ENCODE results near the gene ITGB5.

ITGB5 gene, protein sequence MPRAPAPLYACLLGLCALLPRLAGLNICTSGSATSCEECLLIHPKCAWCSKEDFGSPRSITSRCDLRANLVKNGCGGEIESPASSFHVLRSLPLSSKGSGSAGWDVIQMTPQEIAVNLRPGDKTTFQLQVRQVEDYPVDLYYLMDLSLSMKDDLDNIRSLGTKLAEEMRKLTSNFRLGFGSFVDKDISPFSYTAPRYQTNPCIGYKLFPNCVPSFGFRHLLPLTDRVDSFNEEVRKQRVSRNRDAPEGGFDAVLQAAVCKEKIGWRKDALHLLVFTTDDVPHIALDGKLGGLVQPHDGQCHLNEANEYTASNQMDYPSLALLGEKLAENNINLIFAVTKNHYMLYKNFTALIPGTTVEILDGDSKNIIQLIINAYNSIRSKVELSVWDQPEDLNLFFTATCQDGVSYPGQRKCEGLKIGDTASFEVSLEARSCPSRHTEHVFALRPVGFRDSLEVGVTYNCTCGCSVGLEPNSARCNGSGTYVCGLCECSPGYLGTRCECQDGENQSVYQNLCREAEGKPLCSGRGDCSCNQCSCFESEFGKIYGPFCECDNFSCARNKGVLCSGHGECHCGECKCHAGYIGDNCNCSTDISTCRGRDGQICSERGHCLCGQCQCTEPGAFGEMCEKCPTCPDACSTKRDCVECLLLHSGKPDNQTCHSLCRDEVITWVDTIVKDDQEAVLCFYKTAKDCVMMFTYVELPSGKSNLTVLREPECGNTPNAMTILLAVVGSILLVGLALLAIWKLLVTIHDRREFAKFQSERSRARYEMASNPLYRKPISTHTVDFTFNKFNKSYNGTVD

DNA sequence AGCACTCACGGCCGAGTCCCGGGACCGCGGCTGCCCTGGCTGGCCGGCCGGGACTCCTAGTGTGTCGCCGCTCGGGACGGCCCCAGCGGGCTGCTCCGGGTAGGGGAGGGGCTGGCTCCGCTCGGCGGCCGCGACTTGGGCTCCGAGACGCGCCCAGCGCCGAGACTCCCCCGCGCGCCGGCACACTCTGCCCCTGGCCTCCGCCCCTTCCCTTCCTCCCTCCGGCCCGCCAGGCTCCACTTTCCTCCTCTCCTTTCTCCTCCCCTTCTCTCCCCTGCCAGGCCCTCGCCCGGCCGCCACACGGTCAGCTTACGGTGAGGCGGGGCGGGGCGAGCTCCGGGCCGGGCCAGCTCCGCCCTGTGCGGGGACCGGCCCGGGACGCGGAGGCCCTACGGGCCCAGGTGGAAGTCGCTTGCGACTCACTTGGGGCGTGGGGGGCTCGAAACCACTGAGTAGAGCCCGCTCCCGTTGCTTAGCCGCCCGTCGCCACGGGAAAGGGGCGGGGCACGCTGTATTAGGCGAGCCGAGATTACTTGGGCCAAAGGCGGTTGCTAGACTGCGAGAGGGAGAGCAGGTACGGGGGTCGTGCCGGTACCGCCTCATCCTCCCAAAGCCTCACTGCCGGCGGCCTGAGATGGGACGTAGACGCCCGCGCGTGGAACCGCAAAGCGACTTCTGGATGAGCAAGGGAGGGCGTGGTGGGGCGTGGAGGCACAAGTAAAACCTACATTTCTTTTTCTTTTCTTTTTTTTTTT is at the start of gene ITGB5:
Gene ITGB5, minus strand, starts transcription at position 189 of the 755 bp plus-strand sequence. CDS start 365 bp downstream, outside the sequence.
- no peak for DNase-seq (ENCODE audit: low read depth)

DNA sequence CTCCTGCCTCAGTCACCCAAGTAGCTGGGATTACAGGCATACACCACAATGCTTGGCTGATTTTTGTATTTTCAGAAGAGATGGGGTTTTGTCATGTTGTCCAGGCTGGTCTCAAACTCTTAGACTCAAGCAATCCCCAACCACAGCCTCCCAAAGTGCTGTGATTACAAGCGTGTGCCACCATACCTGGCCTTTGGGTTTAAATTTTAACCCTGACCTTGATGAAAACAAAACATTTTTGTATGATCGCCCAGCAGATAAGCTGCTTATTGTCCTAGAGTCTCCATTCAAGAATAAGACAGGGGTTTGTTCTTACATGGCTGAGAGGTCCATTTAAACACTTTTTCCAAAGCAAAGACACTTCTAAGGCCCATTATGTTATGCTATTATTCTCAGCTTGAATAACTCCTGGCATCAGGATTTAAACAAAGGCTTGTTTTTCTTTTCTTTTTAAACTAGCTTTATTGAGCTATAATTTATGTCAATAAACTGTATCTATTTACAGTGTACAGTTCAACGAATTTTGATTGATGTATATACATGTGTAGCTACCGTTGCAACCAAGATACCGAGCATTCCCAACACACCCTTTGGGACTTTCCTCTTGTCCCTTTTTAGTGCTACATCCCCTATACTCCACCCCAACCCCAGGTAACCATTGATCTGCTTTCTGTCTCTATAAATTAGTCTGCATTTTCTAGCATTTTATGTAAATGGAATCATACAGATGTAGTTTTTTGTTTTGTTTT is 48.8 kb upstream of the ITGB5 start:
- no peak for DNase-seq (ENCODE audit: low read depth)

DNA sequence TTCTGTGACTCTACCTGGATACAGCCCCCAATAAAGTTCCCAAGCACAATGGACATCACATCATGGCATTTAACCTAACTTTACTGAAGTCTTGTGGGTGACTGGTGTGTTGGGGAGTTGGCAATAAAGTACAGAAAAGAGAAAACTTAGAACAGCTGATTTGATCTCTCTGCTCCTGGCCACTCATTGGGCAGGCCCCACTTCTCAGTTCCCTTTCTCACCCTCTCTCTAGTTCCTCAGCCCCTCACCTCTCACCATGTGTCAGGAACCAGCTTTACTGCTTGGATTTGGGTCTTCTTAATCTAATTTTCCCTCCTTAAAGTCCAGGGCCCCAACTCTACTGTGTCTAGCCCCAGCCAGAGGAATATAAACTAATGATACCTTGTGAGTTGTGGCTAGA is 48.1 kb upstream of the ITGB5 start:
- DNase-seq (ENCODE audit: low read depth), result no peak

GRCh38 chr3:124934577-124934976 is 47.4 kb upstream of the ITGB5 start, which contains the start of gene MUC13:
Gene MUC13 (minus strand): TSS chr3:124934751. CDS start chr3:124934712, 39 bp downstream.
- no peak for DNase-seq (ENCODE audit: low read depth)

DNA sequence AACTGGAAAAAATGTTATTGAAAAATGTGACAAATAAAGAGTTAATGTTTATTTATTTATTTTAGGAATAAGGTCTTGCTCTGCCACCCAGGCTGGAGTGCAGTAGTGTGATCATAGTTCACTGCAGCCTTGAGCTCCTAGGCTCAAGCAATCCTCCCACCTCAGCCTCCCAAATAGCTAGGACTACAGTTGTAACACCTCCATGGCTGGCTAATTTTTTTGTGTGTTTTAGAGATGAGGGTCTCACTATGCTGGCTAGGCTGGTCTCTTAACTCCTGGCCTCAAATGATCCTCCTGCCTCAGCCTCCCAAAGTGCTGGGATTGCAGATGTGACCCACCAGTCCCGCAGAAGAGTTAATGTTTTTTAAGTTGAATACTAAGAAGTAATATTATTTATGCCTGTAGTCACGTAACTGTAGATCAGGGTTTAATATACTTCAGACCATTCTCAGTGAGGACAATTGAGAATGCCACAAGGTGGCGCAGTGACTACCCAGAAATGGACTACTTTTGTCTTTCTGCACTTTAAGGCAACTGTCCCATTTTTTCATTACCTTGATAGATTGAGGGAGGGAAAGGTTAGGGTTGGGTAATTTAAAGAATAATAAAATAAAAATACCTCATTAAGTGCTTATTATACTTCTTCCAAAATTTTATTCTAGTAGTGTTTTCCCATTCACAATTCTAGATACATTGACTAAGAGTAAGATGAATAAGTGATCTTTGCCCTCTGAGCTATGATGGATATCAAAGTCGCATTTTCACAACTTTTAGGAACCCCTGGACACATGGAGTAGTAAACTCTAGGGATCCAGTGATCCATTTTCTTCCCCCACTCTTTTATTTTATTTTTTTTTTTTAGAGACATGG is 41.4 kb upstream of the ITGB5 start:
- peak; percentile 28 for DNase-seq (ENCODE audit: low read depth)

GRCh38 chr3:124927574-124928045 is 40.4 kb upstream of the ITGB5 start:
- DNase-seq (ENCODE audit: low read depth), result no peak

GRCh38 chr3:124926426-124927101 is 39.4 kb upstream of the ITGB5 start:
- DNase-seq (ENCODE audit: low read depth), result no peak

DNA sequence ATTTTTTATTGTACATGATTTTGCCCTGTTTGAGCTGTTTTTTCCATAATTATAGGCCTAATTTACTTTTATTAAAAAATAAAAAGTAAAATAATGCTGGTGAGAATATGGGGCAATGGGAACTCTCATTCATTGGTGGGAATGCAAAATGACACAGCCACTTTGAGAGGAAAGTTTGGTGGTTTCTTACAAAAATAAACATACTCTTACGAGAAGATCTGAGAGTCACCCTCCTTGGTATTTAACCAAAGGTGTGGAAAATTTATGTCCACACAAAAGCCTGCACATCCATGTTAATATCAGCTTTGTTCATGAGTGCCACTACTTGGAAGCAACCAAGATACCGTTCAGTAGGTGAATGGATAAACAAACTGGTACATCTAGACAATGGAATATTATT is 37.6 kb upstream of the ITGB5 start:
- DNase-seq (ENCODE audit: low read depth), result no peak

GRCh38 chr3:124923833-124924232 is 36.7 kb upstream of the ITGB5 start:
- no peak for DNase-seq (ENCODE audit: low read depth)

- DNase-seq (ENCODE audit: low read depth), result no peak
Measured at GRCh38 chr3:124920718-124921117, 33.6 kb upstream of the ITGB5 start.

DNA sequence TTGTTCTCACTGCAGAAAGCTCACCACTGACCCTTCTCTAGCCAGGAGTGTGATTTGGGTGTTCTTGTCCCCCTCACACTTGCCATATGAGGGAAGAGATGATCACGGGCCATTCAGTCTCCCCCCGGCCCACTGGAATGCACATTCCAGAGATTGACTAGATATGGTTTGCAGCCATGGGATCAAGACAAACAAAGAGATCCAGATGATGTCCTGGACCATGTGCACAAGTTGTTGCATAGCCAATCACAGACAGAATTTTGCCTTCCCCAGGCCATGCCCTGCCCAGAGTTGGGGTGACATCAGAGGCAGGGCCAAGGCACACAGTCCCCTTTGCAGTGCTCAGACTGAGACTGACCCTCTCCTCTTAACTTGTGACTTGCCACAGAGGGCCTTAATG is 32.6 kb upstream of the ITGB5 start:
- no peak for DNase-seq (ENCODE audit: low read depth)

- DNase-seq (ENCODE audit: low read depth), result no peak
Measured at GRCh38 chr3:124918524-124918923, 31.4 kb upstream of the ITGB5 start.

DNA sequence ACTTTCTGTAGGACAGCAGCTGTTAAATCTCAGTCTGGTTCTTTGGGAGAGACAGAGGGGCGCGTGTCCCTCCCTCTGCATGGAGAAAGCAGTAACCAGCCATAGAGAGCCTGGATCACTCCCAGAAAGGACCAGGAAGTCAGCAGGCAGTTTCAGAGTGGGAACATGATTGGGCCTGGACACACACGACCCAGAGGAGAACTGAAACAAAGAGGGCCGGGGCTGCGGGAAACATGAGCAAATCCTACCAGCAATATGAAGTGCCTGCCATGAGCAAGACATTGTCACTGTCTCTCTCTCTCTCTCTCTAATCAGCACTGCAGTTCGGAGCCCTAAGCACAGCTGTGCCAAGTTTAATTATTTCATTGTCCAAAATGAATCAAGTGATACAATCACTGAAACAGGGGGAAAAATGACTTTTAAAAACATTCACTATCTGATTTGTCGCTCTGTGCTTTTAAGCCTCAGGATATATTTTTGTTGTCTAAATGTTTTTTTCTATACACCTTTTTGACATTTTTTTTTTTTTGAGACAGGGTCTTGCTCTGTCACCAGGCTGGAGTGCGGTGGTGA is 29.8 kb upstream of the ITGB5 start:
- no peak for DNase-seq (ENCODE audit: low read depth)

DNA sequence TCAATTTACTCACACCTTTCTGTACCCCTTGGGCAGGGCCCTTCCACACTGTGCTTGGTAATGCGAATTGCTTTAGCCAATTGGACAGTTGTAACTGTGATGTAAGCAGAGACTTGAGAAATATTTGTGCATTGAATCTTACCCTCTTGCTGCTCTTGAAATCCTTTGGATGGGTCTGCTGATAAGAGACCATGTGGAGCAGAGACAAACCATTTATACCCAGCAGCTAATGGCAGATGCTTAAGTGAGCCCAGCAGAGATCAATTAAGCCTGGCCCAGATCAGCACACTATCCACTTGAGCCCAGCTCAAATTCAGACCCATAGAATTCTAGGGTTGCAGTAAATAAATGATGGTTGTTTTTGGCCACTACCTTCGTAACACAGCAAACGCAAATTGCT is 28.1 kb upstream of the ITGB5 start:
- DNase-seq (ENCODE audit: low read depth), result no peak

GRCh38 chr3:124907957-124908356 is 20.8 kb upstream of the ITGB5 start:
- DNase-seq (ENCODE audit: low read depth), result no peak

DNA sequence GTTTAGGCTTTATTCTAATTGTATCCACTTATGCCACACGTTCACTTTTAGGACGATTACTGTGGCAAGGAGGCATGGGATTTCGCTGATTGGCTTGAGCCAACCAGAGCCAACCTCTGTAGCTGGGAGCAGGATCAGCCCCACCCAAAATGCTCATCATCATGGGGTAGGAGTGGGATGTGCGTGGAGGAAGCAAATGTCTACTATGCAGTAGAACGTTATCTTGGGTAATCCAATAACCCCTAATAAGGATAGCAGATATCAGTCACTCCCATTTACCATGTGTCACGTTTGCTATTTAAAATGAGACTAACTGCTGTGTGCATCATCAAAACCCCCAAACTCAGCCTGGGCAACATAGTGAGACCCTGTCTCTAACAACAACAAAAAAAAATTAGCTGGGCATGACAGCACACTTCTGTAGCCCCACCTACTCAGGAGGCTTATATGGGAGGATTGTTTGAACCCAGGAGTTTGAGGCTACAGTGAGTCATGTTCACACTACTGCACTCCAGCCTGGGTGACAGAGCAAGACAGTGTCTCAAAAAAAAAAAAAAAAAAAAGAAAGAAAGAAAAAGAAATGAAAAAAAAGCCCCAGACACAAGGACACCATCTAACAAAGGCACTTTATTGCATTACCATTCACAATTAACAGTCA is 17.8 kb upstream of the ITGB5 start:
- DNase-seq (ENCODE audit: low read depth), result no peak

DNA sequence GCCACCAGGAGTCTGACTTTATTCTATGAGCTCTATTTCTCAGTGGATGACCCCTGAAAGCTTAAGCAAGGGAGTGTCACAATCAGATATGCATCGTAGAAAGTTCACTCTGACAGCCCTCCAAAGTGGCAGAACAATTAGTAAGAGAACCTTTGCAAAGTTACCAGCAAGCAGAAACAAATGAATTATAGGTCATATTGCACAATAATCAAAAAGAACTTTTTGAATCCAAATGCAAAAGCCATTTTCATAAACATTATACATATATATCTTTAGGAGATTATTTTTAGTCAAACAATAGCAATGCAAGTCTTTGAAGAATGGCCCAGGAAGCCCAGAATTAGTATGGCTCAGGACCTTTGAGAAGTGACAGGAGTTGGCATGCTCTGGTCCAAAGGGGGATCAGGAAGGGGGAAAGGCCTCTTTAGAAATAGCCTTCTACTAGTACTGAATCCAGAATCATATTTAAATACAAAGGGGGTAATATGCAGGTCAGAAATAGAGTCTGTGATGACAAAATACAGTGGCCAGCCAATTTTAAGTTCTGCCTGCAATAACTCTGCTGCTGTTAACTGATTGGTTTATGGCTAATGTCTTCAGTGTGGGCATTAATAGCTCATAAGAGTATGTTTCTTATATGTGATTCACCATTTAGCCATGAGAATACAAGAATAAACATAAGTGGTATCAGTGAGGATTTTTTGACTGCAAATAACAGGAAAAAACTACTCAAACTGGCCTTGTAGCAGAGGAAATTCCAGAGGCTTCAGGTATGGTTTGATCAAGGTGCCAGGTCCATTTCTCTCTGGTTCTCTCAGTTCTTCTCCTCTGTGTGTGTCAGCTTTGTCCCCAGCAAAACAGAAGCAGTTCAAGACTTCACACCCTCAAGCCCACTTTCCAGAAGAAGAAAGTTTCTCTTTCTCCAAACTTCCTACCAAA is 17.0 kb upstream of the ITGB5 start:
- no peak for DNase-seq (ENCODE audit: low read depth)

Data from stimulated activated CD8-positive, alpha-beta memory T cell treated with anti-CD3 and anti-CD28 coated beads, Interleukin-7, amount 100 ng/mL, for 24 hours (primary cell).